Tibial nerve (tissue), 4 donors: Measurements from ENCODE around the gene DENND2A.

ENCODE experiments used
- CTCF ChIP-seq, 5 experiments: fragments of 200-600 bp in 3 of 5; fragments of 450-650 bp in 2 of 5; sonication (generic) in 3 of 5; IDR thresholded peaks; one replicate each; pipeline ENCODE4 v1.5.1; 2016 to 2019; ENCODE audit warnings: antibody characterized with exemption in 5 of 5, mild to moderate bottlenecking in 3 of 5, moderate library complexity in 2 of 5
- EP300 ChIP-seq, 2 donors: sonication (generic); formaldehyde crosslinking; IDR thresholded peaks; one replicate each; pipeline ENCODE4 v1.6.1; 2017; ENCODE audit warnings: antibody characterized with exemption in 2 of 2, mild to moderate bottlenecking in 1 of 2
- POLR2A ChIP-seq, 2 donors: fragments of 450-650 bp; IDR thresholded peaks; one replicate each; pipeline ENCODE4 v1.6.1; 2017; ENCODE audit warnings: antibody characterized with exemption in 2 of 2, mild to moderate bottlenecking in 2 of 2, moderate library complexity in 2 of 2

GRCh38 chr7:140677496-140677895, 36.9 kb upstream of the DENND2A start:
- TF ChIP-seq CTCF (IDR thresholded peaks at IDR 0.05) (no peak), POLR2A (IDR thresholded peaks at IDR 0.05) (no peak), EP300 (IDR thresholded peaks at IDR 0.05) (no peak)
